HCT116 (cell line): Measurements from ENCODE around the gene TMEM128. TPM values are rescaled to one million over a fixed set of nuclear protein-coding genes. Genes with fewer than 3 reads are reported as not detected.

Source experiments
- ATAC-seq: fragments of 200-7000 bp; cut with Tn5 transposase; 2 replicates; pipeline ENCODE4 v1.9.1; 2020; ENCODE audit warnings: mild to moderate bottlenecking, moderate library complexity
- BruUV-seq: library from RNA; stranded (reverse); fragments of 400-500 nt; replicated peaks from 2 replicates; lab custom pipeline; 2021; lab: Mats Ljungman, UMichigan
- CTCF ChIA-PET: fragments of 300-600 bp; sonication (Branson Sonifier 250); formaldehyde crosslinking; loops from one replicate; lab custom pipeline; 2021; ENCODE audit warnings: antibody characterized with exemption; lab: Charles Lee
- POLR2A ChIA-PET: fragments of 300-600, 350-600 bp; sonication (Branson Sonifier 250); formaldehyde crosslinking; loops from one replicate; lab custom pipeline; 2021; ENCODE audit warnings: antibody characterized with exemption; lab: Charles Lee
- RAD21 ChIA-PET, 2 experiments: fragments of 300-600 bp; sonication (Branson Sonifier 250); formaldehyde crosslinking; loops; one replicate each; lab custom pipeline; 2023; ENCODE audit warnings: low total read pairs in 2 of 2; ENCODE audit not compliant: uncharacterized antibody in 2 of 2, unreplicated experiment in 2 of 2, low non-redundant PET in 1 of 2; lab: Charles Lee
- DNase-seq: peaks from one replicate; pipeline ENCODE4 v3.0.0-alpha.2; 2010; ENCODE audit warnings: low read depth, low spot score
- H2AFZ ChIP-seq: fragments of 200-600 bp; shearing (Covaris generic), sonication (generic); 2 replicates; pipeline ENCODE4 v1.6.1; 2017; ENCODE audit warnings: low read depth, mixed run types, mixed read lengths, antibody characterized with exemption, low read length; ENCODE audit not compliant: poor library complexity, severe bottlenecking
- H3K27ac ChIP-seq: 2 replicates; pipeline ENCODE4 v1.5.1; 2012; ENCODE audit warnings: low read depth, low read length
- H3K27me3 ChIP-seq: fragments of 200-600 bp; sonication (generic); 2 replicates; pipeline ENCODE4 v1.6.1; 2016; ENCODE audit warnings: mixed run types, low read length, mixed read lengths; ENCODE audit not compliant: insufficient read depth
- H3K36me3 ChIP-seq, 2 experiments: fragments of 200-500 bp in 1 of 2; fragments of 200-600 bp in 1 of 2; sonication (Bioruptor generic) in 1 of 2; sonication (generic) in 1 of 2; 2 replicates each; pipeline versions ENCODE4 v1.5.1 to v1.6.1; 2014 to 2016; ENCODE audit warnings: low read length in 2 of 2, inconsistent platforms in 1 of 2, mixed read lengths in 1 of 2, mixed run types in 1 of 2; ENCODE audit not compliant: insufficient read depth in 2 of 2, control insufficient read depth in 1 of 2
- H3K4me1 ChIP-seq, 2 experiments: fragments of 200-600 bp in 1 of 2; sonication (generic) in 1 of 2; 2 replicates each; pipeline versions ENCODE4 v1.5.1 to v1.6.1; 2012 to 2017; ENCODE audit warnings: low read length in 2 of 2, inconsistent platforms in 1 of 2, mild to moderate bottlenecking in 1 of 2, mixed read lengths in 1 of 2, mixed run types in 1 of 2, moderate library complexity in 1 of 2; ENCODE audit not compliant: insufficient read depth in 2 of 2, control insufficient read depth in 1 of 2
- H3K4me2 ChIP-seq: fragments of 200-600 bp; sonication (generic); 2 replicates; pipeline ENCODE4 v1.6.1; 2017; ENCODE audit warnings: mixed run types, low read length, mixed read lengths
- H3K4me3 ChIP-seq, 2 experiments: fragments of 200-600 bp in 1 of 2; sonication (generic) in 1 of 2; replicated peaks in 1 of 2; 2 replicates each; pipeline ENCODE4 v1.5.1; 2011 to 2016; ENCODE audit warnings: low read length in 2 of 2, control low read depth in 1 of 2, low read depth in 1 of 2, mild to moderate bottlenecking in 1 of 2, mixed read lengths in 1 of 2, mixed run types in 1 of 2
- H3K79me2 ChIP-seq: fragments of 200-600 bp; sonication (generic); 2 replicates; pipeline ENCODE4 v1.6.1; 2017; ENCODE audit warnings: mild to moderate bottlenecking, mixed run types, low read length, moderate library complexity, mixed read lengths; ENCODE audit not compliant: insufficient read depth
- H3K9ac ChIP-seq: fragments of 200-600 bp; sonication (generic); 2 replicates; pipeline ENCODE4 v1.6.1; 2016; ENCODE audit warnings: low read length, mixed read lengths
- H3K9me2 ChIP-seq: fragments of 200-600 bp; sonication (generic), shearing (Covaris generic); 2 replicates; pipeline ENCODE4 v1.6.1; 2017; ENCODE audit warnings: mixed run types, mild to moderate bottlenecking, moderate library complexity; ENCODE audit not compliant: insufficient read depth
- H3K9me3 ChIP-seq, 2 experiments: fragments of 200-500 bp in 1 of 2; fragments of 200-600 bp in 1 of 2; sonication (Bioruptor generic) in 1 of 2; sonication (generic) in 1 of 2; 2 replicates each; pipeline ENCODE4 v1.6.1; 2014 to 2017; ENCODE audit warnings: low read length in 2 of 2, mixed read lengths in 2 of 2, inconsistent platforms in 1 of 2, low read depth in 1 of 2, mild to moderate bottlenecking in 1 of 2, mixed run types in 1 of 2, moderate library complexity in 1 of 2; ENCODE audit not compliant: control insufficient read depth in 1 of 2, insufficient read depth in 1 of 2
- H4K20me1 ChIP-seq: fragments of 200-600 bp; sonication (generic), shearing (Covaris generic); 2 replicates; pipeline ENCODE4 v1.6.1; 2017; ENCODE audit warnings: mixed run types, mild to moderate bottlenecking, moderate library complexity; ENCODE audit not compliant: insufficient read depth
- CEBPB ChIP-seq: IDR thresholded peaks from 2 replicates; pipeline ENCODE4 v1.6.1; 2012; ENCODE audit warnings: low read depth
- CTCF ChIP-seq, 3 experiments: fragments of 200-600 bp in 1 of 3; sonication (generic) in 1 of 3; IDR thresholded peaks in 2 of 3; conservative IDR thresholded peaks in 1 of 3; 2 replicates each; pipeline ENCODE4 v1.5.1; 2012 to 2017; ENCODE audit warnings: low read depth in 2 of 3, low read length in 2 of 3, antibody characterized with exemption in 1 of 3, borderline replicate concordance in 1 of 3, control low read depth in 1 of 3, mild to moderate bottlenecking in 1 of 3, mixed read lengths in 1 of 3, mixed run types in 1 of 3, moderate library complexity in 1 of 3; ENCODE audit not compliant: insufficient read depth in 1 of 3
- EGR1 ChIP-seq: IDR thresholded peaks from 2 replicates; pipeline ENCODE4 v1.6.1; 2012; ENCODE audit warnings: low read depth
- MAX ChIP-seq: IDR thresholded peaks from 2 replicates; pipeline ENCODE4 v1.6.1; 2012
- POLR2A ChIP-seq: IDR thresholded peaks from 2 replicates; pipeline ENCODE4 v1.7.0; 2011; ENCODE audit warnings: borderline replicate concordance; ENCODE audit not compliant: insufficient read depth, insufficient read length; ENCODE audit errors: extremely low read depth
- SIN3A ChIP-seq: IDR thresholded peaks from 2 replicates; pipeline ENCODE4 v1.6.1; 2012; ENCODE audit warnings: low read depth
- ZBTB33 ChIP-seq: IDR thresholded peaks from 2 replicates; pipeline ENCODE4 v1.6.1; 2011; ENCODE audit warnings: mild to moderate bottlenecking, low read length, moderate library complexity; ENCODE audit not compliant: insufficient replicate concordance; ENCODE audit errors: extremely low read depth
- ZNF274 ChIP-seq: fragments of 200-500 bp; sonication (Bioruptor generic); IDR thresholded peaks from 2 replicates; pipeline ENCODE4 v1.6.1; 2014; ENCODE audit warnings: mild to moderate bottlenecking, low read depth, low read length, inconsistent platforms
- intact Hi-C: fragments of 100-400 bp; cut with micrococcal nuclease; formaldehyde crosslinking; loops from 2 replicates; pipeline ENCODE4 v1.10.0; 2022
- total RNA-seq: library from RNA; stranded (reverse); gene quantifications from one replicate; pipeline ENCODE4 v1.2.1, GENCODE V29; 2021; ENCODE audit not compliant: unreplicated experiment

TMEM128 gene
- total RNA-seq, 1 experiment from 2014 or later: 19.5 TPM

GRCh38 chr4:4267981-4268380 lies 20.0 kb upstream of the TMEM128 start:
- CTCF ChIA-PET: interaction anchor here (0.7 kb wide), 1 partner anchor 85 kb away, joined by 3 read pairs; no protein-coding TSS in a partner anchor
- POLR2A ChIA-PET: no interaction called here

More at GRCh38 chr4:4267981-4268380, 20.0 kb upstream of the TMEM128 start:
- Histone ChIP-seq H3K9me3 (no peaks in the 10 kb centered on the region), H3K9me2 (no peaks in the 10 kb centered on the region), H3K9ac (no peak overlapping the region), H3K27ac (no peak overlapping the region), H2AFZ (no peak overlapping the region), H3K27me3 (no peaks in the 10 kb centered on the region), H4K20me1 (no peaks in the 10 kb centered on the region), H3K79me2 (no peaks in the 10 kb centered on the region), H3K36me3 (peaks cover 30 to 37% of the 10 kb centered on the region in 2 experiments), H3K4me1 (no peaks in the 10 kb centered on the region), H3K4me2 (no peak overlapping the region), H3K4me3 (no peak overlapping the region)
- ATAC-seq (no peak), DNase-seq (no peak)
- RAD21 ChIA-PET: no interaction called here
- no TSS peak for BruUV-seq
- intact Hi-C loops: no loop called here
- TF ChIP-seq CEBPB: no peak
- no peak for TF ChIP-seq ZNF274
- TF ChIP-seq ZBTB33: no peak
- no peak for TF ChIP-seq CTCF (IDR thresholded peaks at IDR 0.05 in 2 of 3, conservative IDR thresholded peaks at IDR 0.05 in 1 of 3; ENCODE audit: borderline replicate concordance in 1 of 3, insufficient read depth in 1 of 3, low read depth in 2 of 3, low read length in 2 of 3)
- no peak for TF ChIP-seq SIN3A
- no peak for TF ChIP-seq POLR2A
- TF ChIP-seq EGR1: no peak
- no peak for TF ChIP-seq MAX
